ENCODE measurements around the gene TMC1.

The TMC1 gene

DNA sequence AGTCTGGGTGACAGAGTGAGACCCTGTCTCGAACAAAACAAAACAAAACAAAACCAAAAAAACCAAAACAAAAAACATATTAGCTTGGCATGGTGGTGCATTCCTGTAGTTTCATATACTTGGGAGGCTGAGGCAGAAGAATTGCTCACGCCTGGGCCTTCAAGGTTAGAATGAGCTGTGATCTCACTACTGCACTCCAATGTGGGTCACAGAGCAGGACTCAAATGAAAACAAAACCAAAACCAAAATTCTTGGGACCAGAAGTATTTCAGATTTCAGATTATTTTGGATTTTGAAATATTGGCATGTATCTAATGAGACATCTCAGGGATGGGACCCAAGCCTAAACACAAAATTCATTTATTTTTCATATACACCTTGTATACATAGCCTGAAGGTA lies 80.2 kb downstream of the TMC1 start:
- no peak for DNase-seq

DNA sequence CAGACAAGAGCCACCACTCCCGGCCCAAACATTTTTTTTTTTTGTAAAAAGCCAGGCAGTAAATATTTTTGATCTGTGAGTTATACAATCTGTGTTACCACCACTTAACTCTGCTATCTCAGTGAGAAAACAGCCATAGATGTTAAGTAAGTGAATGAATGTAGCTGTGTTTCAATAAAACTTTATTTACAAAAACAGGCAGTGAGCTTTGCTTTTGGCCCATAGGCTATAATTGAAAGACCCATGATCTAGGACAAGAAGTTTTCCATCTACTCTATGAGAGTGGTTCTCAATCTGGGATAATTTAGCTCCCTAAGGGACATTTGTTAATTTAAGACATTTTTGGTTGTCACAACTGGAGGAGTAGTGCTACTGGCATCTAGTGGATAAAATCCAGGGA lies 91.0 kb downstream of the TMC1 start:
- DNase-seq = no peak

DNA sequence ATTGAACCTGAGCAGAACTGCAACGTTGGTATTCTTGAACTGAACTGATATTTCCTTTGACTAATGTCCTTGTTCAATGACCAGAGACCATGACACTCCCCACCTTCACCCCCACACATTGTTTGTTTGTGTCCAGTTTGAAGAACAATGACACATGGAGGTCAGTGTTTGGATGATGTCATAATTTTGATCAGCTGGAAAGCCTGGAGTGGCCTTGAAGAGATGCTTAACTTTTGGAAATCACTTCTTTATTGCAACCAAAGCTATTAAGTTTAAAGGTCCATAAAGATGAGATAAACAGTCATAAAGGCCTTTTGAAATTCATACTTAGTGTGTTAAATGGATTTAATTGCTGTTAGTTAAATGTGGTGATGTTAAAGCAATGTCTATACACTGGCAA lies 92.7 kb downstream of the TMC1 start:
- DNase-seq = no peak

DNA sequence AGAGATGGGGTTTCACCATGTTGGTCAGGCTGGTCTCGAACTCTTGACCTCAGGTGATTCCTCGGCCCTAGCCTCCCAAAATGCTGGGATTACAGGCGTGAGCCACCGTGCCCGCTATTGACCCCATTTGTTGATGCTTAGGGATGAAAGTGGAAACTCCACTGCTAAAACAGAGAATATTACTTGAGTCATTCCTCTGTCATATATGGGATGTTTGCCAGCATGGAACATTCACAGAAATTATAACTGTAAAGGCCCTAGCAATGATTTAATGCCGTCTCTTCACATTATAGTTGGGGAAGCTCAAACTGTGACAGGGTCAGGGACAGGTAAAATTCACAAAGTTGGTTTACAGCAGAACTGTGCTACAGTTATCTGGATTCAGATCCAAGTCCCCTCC lies 94.5 kb downstream of the TMC1 start:
- DNase-seq = no peak

DNA sequence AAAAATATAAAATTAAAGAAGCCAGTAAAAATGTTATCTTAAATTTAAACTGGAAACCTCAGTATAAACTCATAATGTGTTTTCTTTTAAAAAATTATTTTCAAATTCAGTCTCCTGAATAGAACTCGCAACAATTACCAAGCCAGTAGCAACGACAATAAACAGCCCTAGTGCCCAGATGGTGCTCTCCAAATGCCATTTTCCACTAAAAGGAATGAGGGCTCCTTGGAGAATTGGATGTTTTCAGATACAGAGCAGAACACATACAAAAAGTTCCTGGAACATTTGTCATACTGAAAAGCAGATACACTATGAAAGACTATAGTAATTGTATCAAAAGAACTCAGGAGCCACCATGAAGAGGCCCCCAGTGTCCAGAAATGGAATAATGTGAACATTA lies 97.4 kb downstream of the TMC1 start:
- no peak for DNase-seq

DNA sequence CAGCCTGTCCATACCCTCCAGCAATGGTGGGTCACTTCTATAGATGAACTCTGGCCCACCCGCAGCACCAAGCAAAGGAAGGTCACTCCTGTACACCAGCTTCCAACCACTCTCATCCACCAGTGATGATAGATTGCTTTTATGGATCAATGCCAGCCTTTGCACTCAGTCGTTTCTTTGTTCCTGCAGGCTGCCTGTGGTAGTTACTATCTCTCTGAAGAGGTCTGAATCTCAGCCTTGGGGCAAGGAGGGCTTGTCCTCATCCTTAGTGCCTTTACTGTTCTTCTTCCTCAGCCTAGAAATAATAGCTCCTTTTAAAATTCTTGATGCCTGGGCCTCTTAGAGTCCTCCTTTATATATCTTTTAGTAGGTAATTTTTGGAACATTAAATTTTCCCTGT lies 100.8 kb downstream of the TMC1 start:
- DNase-seq = no peak

DNA sequence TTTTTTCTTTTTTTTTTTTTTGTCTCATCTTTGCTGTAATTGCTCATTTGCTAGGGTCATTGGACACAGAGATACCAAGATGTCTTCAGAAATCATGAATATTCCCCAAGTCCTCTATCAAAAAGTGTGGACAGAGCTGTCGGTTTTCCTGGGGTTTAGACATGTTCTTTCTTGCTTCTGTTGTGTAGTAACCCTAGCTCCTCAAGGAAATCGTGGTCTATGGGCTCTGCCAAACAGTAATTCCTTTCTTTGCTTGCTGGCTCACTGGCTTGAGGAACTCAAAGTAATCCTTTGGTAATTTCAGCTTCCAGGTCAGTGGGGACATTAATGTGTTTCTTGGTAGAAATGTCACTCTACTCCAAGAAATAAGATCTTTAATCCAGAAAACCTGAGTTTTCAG lies 101.7 kb downstream of the TMC1 start:
- DNase-seq = no peak

DNA sequence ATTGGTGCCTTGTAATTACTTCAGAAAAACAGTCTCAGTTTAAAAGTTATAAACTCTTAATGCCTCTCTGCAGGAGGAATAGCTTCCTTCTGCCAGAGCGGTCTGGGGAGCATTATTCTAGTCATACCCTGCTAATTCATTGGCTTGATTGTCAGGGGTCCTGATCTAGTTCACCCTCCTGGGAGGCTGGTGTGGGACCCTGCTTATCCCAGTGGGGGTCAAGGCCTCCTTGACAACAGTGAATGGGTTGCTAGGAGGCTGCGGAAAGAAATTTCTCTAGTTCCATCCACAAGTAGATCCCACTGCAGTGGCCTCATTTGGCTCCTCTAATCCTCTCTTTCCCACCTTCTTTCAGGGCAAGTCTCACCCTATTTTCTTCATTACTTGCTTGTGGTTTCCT lies 105.7 kb downstream of the TMC1 start:
- peak in 5 of 51 donors; percentile 1 to 21 (median 4) for DNase-seq

DNA sequence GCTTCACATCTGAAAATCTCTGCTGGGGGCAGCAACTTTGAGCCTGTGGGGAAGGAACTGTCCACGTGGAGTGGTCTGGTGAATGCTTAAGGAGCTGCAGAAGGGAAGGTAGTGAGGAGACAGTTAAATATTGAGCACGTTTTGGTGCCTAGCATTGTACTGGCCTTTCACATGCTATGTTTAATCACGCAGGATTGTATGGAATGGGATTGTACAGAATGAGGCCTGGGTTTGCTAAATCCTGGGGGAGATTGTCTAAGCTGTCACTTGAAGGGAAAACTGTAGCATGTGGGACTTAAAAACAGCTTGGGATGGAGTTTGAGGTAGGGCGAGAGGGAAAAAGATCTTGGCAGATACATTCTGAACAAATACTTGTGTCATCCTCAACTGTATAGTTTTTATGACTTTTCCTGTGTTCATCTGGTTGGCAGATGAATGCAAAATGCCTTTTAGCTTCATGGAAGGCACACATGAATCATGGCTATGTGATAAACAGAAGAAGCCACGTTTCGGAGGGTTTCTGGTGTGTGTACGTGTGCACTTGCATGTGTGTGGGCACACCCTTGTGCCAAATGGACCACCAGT lies 106.6 kb downstream of the TMC1 start:
- no peak for DNase-seq

DNA sequence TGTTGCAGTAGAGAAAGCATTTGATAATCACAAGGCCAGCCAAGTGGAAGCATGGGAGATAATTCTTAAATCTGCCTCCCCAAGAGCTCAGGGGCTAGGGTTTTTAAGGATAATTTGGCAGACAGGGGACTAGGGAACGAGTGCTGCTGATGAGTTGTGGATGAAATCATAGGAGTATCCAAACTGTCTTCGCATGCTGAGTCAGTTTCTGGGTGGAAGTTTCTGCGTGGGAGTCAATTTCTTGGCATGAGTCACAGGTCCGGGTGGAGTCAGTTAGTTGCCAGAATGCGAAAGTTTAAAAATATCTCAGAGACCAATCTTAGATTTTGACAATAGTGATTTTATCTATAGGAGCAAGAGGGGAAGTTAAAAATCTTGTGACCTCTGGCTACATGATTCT lies 112.6 kb downstream of the TMC1 start:
- DNase-seq = peak in 2 of 51 donors; percentile 4 to 39

DNA sequence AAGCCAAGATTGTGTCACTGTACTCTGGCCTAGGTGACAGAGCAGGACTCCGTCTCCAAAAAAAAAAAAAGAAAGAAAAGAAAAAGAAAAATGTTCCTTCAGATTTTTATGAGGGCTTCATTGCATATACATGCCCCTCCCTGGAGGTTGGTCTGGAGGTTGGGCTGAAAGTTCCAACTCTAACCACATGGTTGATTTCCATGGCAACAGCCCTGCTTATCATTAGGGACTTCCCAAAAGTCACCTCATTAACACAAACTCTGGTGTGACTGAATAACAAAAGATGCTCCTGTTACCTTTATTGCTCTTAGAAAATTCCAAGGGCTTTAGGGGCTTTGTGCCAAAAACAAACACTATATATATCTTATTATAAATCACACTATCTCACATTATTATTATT lies 113.8 kb downstream of the TMC1 start:
- no peak for DNase-seq

DNA sequence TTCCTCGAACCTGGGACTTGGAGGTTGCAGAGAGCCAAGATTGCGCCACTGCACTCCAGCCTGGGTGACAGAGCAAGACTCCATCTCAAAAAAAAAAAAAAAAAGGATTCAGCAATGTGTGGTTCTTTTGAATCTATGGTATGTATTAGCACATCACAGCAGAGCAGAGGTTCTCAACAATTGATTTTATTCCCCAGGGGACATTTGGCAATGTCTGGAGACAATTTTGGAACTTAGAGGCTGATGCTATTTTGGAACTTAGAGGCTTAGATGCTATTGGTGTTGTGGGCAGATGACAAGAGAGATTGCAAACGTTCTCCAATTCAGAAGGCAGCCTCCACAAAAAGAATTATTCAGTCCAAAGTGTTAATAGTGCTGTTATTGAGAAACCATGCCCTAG lies 115.2 kb downstream of the TMC1 start:
- no peak for DNase-seq

DNA sequence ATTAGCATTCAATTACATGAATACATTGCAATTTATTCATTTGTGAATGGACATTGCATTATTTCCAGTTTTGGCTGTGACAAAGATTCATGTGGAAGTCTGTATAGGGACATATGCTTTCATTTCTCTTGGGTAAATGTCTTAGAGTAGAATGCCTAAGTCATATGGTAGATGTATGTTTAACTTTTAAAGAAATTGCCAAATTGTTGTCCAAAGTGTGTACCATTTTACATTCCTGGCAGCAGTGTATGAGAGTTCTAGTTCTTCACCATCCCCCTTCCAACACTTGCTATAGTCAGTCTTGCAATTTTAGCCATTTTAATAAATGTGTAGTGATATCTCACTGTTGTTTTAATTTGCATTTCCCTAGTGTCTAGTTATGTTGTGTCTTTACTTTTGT lies 122.2 kb downstream of the TMC1 start:
- DNase-seq = no peak

DNA sequence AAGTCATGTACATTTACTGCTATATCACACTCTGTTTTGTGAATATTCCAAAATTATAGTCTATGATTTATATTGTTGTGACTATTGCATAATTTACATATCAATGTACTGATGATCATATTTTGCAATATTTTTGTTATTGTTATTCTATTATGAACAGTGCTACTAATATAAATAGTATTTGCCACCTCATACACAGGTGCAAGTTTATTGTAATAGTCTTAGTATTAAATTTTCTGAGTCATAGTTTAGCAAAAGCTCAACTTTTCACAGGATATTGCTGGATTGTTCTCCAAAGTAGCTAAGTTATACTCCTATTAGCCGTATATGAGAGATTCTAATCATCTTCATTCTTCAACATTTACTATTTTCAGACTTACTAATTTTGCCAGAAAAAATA lies 124.7 kb downstream of the TMC1 start:
- DNase-seq = no peak

DNA sequence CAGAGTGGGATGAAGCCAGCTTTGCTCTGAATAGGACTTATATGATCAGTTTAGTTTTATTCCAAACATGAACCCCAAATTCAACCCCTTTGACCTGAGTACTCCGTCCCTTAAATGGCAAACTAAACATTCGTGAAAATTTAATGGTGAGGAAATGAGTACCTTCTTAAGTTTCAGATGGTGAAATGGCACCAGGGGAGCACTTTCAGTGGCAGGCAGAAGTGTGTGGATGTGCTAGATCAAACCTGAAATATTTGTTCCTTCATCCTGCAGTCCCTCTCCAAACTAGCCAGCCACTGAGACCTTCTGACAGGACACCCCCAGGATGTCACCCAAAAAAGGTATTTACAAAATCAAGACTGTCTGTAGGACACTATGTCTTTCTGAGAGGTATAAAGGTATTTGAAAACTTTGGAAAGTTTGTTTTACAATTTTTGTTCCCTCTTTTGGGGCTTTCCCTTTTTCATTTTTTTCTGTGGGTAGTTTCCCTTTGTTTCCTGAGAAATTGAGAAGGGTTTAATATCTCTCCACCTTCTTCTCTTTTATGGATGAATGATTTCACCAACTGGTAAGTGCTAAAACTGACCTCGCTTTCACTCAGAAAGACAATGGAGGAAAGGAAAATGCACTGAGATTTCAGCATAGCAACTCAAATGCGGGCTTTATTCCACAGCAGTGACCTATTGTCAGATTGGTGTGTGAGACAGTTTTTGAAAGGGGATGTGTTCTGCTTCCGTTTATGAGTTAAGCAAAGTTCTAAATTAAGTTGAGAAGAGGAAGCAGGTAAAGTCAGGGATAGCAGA lies 127.1 kb downstream of the TMC1 start:
- DNase-seq = no peak

DNA sequence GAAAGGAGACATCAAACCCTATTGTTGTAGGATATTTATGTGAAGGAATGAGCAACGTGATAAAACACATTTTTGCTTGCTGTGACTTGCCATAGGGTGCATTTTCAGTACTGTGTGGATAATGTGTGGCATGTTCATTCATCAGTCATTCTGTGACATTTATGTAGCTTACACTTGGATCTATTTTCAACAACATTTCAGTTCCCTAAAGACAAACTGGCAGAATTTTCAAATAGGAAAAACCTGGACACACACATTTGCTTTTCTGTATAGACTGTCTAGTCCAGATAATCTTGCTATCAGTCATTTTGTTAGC lies 127.7 kb downstream of the TMC1 start:
- no peak for DNase-seq

DNA sequence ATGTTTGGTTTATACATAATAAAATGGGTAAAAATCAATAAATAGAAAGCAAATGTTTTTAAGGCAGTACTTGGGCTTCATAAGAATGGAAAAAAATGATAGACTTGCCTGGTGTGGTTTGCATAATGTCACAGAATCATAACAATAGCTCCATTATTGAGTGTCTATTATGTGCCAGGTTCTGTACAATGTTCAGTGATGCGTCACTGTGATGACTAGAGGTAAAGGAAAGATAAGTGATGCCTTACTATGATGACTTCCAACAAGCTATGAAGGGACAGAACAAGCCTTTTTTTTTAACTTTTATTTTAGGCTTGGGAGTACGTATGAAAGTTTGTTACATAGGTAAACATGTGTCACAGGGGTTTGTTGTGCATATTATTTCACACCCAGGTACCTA lies 128.8 kb downstream of the TMC1 start:
- no peak for DNase-seq

DNA sequence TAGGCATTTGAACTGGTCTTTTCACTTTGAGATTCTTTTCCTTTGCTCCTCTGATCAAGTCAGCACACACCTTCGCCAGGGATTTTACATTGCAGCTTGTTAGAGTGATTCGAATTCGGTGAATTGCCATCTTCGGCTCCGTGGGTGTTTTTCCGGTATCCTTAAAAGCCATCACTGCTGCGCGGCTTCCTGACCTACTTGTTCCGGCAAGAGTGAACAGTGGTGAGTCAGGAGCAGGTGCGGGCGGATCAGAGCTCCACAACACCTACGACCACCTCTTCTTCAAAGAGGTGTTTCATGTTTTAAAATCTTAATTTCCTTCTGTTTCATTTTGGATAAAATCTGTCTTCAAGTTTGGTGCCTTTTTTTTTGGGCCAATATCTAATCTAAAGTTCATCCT lies 134.6 kb downstream of the TMC1 start:
- no peak for DNase-seq

DNA sequence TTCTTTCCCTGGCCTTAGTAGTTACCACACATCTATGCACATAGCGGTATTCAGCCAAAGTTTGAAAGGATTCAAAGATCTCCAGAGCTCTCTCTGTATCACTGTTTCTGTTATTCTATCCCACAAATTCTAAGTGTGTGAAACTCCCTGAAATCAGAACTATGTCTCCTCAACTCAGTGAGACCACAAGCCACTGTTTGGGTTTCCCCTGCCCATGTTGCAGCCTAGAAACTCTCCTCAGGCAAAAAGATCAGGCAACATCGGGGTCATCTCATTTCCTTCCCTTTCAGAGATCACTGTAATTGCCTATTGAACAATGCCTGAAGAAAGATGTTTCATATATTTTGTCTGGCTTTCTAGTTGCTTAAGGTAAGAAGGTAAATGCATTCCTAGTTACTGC lies 135.6 kb downstream of the TMC1 start:
- no peak for DNase-seq

DNA sequence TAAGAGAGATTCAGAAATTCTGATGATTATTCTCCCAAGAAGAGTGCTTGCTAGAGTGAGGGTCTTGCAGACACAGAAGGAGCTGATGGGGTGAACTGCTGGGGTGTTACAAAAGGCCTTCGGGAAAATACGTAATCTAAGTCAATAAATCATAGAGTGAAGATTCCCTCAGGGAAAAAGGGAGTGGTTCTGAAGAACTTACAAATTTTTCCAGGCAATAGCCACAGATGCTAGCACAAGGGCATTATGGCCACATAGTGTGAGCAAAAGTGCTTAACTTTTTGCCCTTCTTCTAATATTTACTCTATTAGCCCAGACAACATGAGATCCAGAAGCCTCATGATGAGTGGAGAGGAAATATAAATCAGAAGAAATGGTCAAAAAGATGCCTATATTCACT lies 137.3 kb downstream of the TMC1 start:
- no peak for DNase-seq

DNA sequence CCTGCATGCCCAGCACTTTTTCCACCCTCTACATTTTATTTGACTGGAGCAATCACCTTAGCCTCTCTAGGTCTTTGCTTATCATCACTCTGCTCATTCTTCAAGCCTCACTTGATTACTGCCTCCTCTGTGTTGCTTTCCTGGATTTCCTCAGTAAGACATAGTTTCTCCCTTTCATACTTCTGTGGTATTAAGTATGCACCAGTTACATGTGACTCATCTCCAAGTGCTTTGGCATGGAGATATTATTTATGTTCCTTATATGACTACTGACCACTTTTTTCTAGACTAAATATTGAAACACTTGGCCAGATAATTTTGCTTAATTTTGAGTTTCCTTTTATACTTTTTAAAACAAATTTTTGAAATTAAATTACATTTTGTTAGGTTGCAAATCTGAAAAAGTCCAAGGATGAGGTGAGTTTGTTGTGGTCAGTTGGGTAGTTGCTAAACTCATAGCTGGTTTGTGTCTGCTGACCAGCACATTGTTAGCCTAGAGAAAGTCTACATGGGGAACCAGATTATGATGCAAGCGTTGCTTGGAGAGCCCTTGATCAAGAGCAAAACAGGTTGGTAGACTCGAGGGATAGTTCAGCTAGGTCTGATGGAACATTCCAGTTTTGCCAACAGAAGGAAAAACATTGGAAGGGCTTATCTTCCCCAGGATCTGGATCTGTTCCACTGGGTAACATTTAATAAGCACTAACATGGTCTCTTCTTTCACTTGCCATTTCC lies 140.2 kb downstream of the TMC1 start:
- no peak for DNase-seq

DNA sequence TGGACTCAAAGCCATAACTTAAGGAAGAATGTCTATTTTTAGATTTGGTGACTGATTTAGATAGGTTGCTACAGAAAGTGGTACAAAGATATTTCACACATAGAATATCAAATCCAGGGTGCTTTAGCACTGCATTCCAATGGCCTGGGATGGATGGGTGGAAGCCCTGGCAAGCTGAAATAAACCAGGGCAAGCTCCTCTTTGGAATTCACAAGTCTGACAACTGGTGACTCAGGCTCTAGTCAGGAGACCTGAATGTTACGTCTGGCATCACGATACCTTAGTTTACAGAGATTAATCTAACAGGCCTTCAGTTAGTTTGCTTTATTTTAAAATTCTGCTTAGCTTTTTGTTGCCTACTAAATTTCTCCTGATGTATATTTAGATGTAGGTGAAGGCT lies 144.0 kb downstream of the TMC1 start:
- no peak for DNase-seq

DNA sequence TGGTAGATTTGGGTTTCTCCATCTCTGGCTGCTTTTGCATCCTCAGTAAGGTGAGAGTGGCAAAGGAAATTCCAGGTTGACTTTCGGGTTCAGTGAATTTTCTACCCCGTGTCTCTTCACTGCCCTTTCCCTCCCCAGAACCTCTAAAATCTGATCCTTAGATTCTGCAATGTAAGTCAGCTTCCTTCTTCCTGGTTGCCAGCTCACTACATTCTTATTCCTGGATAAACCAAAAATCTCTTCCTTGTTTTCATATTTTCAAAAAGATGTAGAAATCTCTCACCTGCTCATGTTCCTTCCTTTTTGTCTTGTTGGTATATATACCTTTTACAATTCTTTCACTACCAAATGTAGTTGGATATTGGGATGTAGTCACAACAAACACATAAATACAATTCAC lies 145.8 kb downstream of the TMC1 start:
- no peak for DNase-seq

All from hypothalamus (tissue), 51 donors.